Fibroblast of lung (primary cell): ENCODE data around the gene LNPEP. TPM values are rescaled to one million over a fixed set of nuclear protein-coding genes. Genes with fewer than 3 reads are reported as not detected.
A peak's percentile ranks its signal among the peaks of the same experiment; 100 is the strongest.

Experiments used
- DNase-seq, 2 donors: peaks; one replicate each; pipeline versions ENCODE4 v3.0.0 to v3.0.0-alpha.2; 2010; ENCODE audit warnings: low read depth in 2 of 2
- H2AFZ ChIP-seq: 2 replicates; pipeline ENCODE4 v1.5.1; 2012; ENCODE audit warnings: low read length, control low read depth, inconsistent platforms
- H3K27ac ChIP-seq: 2 replicates; pipeline ENCODE4 v1.5.1; 2011; ENCODE audit warnings: low read length, control low read depth; ENCODE audit not compliant: insufficient read depth
- H3K27me3 ChIP-seq: 2 replicates; pipeline ENCODE4 v1.5.1; 2011; ENCODE audit warnings: mild to moderate bottlenecking, low read length; ENCODE audit not compliant: control insufficient read depth, insufficient read depth
- H3K36me3 ChIP-seq: 2 replicates; pipeline ENCODE4 v1.5.1; 2011; ENCODE audit warnings: low read length; ENCODE audit not compliant: control insufficient read depth, insufficient read depth
- H3K4me1 ChIP-seq: 2 replicates; pipeline ENCODE4 v1.5.1; 2011; ENCODE audit warnings: low read length; ENCODE audit not compliant: control insufficient read depth, insufficient read depth; ENCODE audit errors: extremely low read depth
- H3K4me2 ChIP-seq: 2 replicates; pipeline ENCODE4 v1.5.1; 2011; ENCODE audit warnings: low read length, control low read depth; ENCODE audit not compliant: insufficient read depth; ENCODE audit errors: extremely low read depth
- H3K4me3 ChIP-seq, 4 experiments: fragments of 200-600 bp in 1 of 4; sonication (generic) in 1 of 4; replicated peaks in 1 of 4; 2 replicates each; pipeline ENCODE4 v1.5.1; 2011 to 2016; ENCODE audit warnings: low read length in 4 of 4, low read depth in 3 of 4, mild to moderate bottlenecking in 3 of 4, control low read depth in 2 of 4, inconsistent platforms in 1 of 4, mixed read lengths in 1 of 4; ENCODE audit not compliant: insufficient read depth in 1 of 4; ENCODE audit errors: control extremely low read depth in 1 of 4
- H3K79me2 ChIP-seq: 2 replicates; pipeline ENCODE4 v1.5.1; 2012; ENCODE audit warnings: mild to moderate bottlenecking, low read length, inconsistent platforms; ENCODE audit not compliant: control insufficient read depth, insufficient read depth
- H3K9ac ChIP-seq: 2 replicates; pipeline ENCODE4 v1.5.1; 2011; ENCODE audit warnings: mild to moderate bottlenecking, low read length, control low read depth; ENCODE audit not compliant: insufficient read depth
- H3K9me3 ChIP-seq: 2 replicates; pipeline ENCODE4 v1.5.1; 2012; ENCODE audit warnings: low read depth, low read length; ENCODE audit not compliant: control insufficient read depth, insufficient read depth
- H4K20me1 ChIP-seq: 2 replicates; pipeline ENCODE4 v1.5.1; 2011; ENCODE audit warnings: low read length; ENCODE audit not compliant: control insufficient read depth, insufficient read depth; ENCODE audit errors: extremely low read depth
- EZH2 ChIP-seq: IDR thresholded peaks from 2 replicates; pipeline ENCODE4 v1.5.1; 2012; ENCODE audit warnings: low read length, control low read depth, mild to moderate bottlenecking; ENCODE audit errors: missing control alignments
- polyA plus RNA-seq, 2 donors: library from polyadenylated mRNA; depleted of rRNA in 1 of 2; stranded (reverse) in 1 of 2; unstranded in 1 of 2; fragments of >200 nt; gene quantifications; 2 replicates each; pipeline ENCODE4 v1.2.1, GENCODE V29; 2011 to 2012; ENCODE audit warnings: missing spikeins in 1 of 2
- total RNA-seq: library from RNA; depleted of rRNA; stranded (reverse); fragments of >200 nt; gene quantifications from 2 replicates; pipeline ENCODE4 v1.2.1, GENCODE V29; 2014
- TF ChIP-seq, protein P1 (sequence below), 2 donors: IDR thresholded peaks in 1 of 2; conservative IDR thresholded peaks in 1 of 2; 1 replicate in 1 of 2; 2 replicates in 1 of 2; pipeline ENCODE4 v1.5.1; 2011 to 2012; ENCODE audit warnings: low read length in 2 of 2, control low read depth in 1 of 2, inconsistent platforms in 1 of 2, low read depth in 1 of 2, mild to moderate bottlenecking in 1 of 2

The LNPEP gene
- total and polyA plus RNA-seq, 2 donors (not counting 1 experiment from before 2014, with no cell fraction given), result 19.5 to 26.1 TPM

- Histone ChIP-seq H3K36me3 (peaks cover 2% of the 10 kb centered on the region), H3K27me3 (no peaks in the 10 kb centered on the region), H3K9me3 (no peaks in the 10 kb centered on the region), H3K9ac (no peak overlapping the region), H3K4me3 (no peak overlapping the region), H3K4me2 (no peak overlapping the region), H2AFZ (no peak overlapping the region), H4K20me1 (no peaks in the 10 kb centered on the region), H3K4me1 (no peaks in the 10 kb centered on the region), H3K27ac (no peak overlapping the region), H3K79me2 (no peaks in the 10 kb centered on the region)
- no peak for DNase-seq
- TF ChIP-seq EZH2, result no peak
- TF ChIP-seq, protein P1, sequence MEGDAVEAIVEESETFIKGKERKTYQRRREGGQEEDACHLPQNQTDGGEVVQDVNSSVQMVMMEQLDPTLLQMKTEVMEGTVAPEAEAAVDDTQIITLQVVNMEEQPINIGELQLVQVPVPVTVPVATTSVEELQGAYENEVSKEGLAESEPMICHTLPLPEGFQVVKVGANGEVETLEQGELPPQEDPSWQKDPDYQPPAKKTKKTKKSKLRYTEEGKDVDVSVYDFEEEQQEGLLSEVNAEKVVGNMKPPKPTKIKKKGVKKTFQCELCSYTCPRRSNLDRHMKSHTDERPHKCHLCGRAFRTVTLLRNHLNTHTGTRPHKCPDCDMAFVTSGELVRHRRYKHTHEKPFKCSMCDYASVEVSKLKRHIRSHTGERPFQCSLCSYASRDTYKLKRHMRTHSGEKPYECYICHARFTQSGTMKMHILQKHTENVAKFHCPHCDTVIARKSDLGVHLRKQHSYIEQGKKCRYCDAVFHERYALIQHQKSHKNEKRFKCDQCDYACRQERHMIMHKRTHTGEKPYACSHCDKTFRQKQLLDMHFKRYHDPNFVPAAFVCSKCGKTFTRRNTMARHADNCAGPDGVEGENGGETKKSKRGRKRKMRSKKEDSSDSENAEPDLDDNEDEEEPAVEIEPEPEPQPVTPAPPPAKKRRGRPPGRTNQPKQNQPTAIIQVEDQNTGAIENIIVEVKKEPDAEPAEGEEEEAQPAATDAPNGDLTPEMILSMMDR (conservative IDR thresholded peaks at IDR 0.05 in 1 of 2, IDR thresholded peaks at IDR 0.05 in 1 of 2; ENCODE audit: low read depth in 1 of 2, low read length in 2 of 2), result no peak
These were observed 85.5 kb downstream of the LNPEP start for GRCh38 chr5:97021416-97021815.

GRCh38 chr5:97022898-97023297 is 87.0 kb downstream of the LNPEP start:
- Histone ChIP-seq H4K20me1 (no peaks in the 10 kb centered on the region), H3K27ac (no peak overlapping the region), H3K27me3 (no peaks in the 10 kb centered on the region), H3K4me2 (no peak overlapping the region), H3K79me2 (no peaks in the 10 kb centered on the region), H2AFZ (no peak overlapping the region), H3K4me1 (no peaks in the 10 kb centered on the region), H3K4me3 (no peak overlapping the region), H3K9me3 (no peaks in the 10 kb centered on the region), H3K9ac (no peak overlapping the region), H3K36me3 (peaks cover 2% of the 10 kb centered on the region)
- DNase-seq, result no peak
- no peak for TF ChIP-seq EZH2
- TF ChIP-seq, protein P1 (conservative IDR thresholded peaks at IDR 0.05 in 1 of 2, IDR thresholded peaks at IDR 0.05 in 1 of 2; ENCODE audit: low read depth in 1 of 2, low read length in 2 of 2), result no peak

- peak in 1 of 2 donors; percentile 63 for DNase-seq
- H3K27ac ChIP-seq, result no peak overlapping the region
- peaks cover 2% of the 10 kb centered on the region for H3K36me3 ChIP-seq
- H3K9me3 ChIP-seq, result no peaks in the 10 kb centered on the region
- TF ChIP-seq EZH2, result no peak
- TF ChIP-seq, protein P1 (conservative IDR thresholded peaks at IDR 0.05 in 1 of 2, IDR thresholded peaks at IDR 0.05 in 1 of 2; ENCODE audit: low read depth in 1 of 2, low read length in 2 of 2), result no peak
- no peak overlapping the region for H3K9ac ChIP-seq
- no peaks in the 10 kb centered on the region for H3K79me2 ChIP-seq
- no peaks in the 10 kb centered on the region for H3K27me3 ChIP-seq
- no peak overlapping the region for H3K4me2 ChIP-seq
- H3K4me1 ChIP-seq, result no peaks in the 10 kb centered on the region
- H2AFZ ChIP-seq, result no peak overlapping the region
- H4K20me1 ChIP-seq, result no peaks in the 10 kb centered on the region
- H3K4me3 ChIP-seq, result no peak overlapping the region
These were observed 90.8 kb downstream of the LNPEP start for GRCh38 chr5:97026721-97027120.
